Neural progenitor cell (in vitro differentiated cells): ENCODE results near the gene PLA2G2F.

Source experiments
- CTCF ChIP-seq: fragments of 200-600 bp; sonication (generic); IDR thresholded peaks from 2 replicates; pipeline ENCODE4 v1.5.1; 2017; ENCODE audit warnings: antibody characterized with exemption, mild to moderate bottlenecking
- EZH2phosphoT487 ChIP-seq: fragments of 200-600 bp; sonication (generic); IDR thresholded peaks from 2 replicates; pipeline ENCODE4 v1.6.1; 2017; ENCODE audit warnings: antibody characterized with exemption

- TF ChIP-seq EZH2phosphoT487, result no peak
- no peak for TF ChIP-seq CTCF
These were observed 26.9 kb downstream of the PLA2G2F start for GRCh38 chr1:20166051-20166450.
